IPS DF 6.9 (cell line): ENCODE results near the gene DCAF15.

Experiments
- DNase-seq: peaks from one replicate; pipeline ENCODE4 v3.0.0-alpha.2; 2013; ENCODE audit warnings: low read depth, low spot score
- H3K27ac ChIP-seq: one replicate; pipeline ENCODE4 v1.5.1; 2013; ENCODE audit warnings: low read length, control low read depth
- H3K27me3 ChIP-seq: 2 replicates; pipeline ENCODE4 v1.6.1; 2013; ENCODE audit warnings: mild to moderate bottlenecking, low read length; ENCODE audit not compliant: control insufficient read depth, insufficient read depth
- H3K36me3 ChIP-seq: 2 replicates; pipeline ENCODE4 v1.6.1; 2013; ENCODE audit warnings: low read length; ENCODE audit not compliant: control insufficient read depth, insufficient read depth
- H3K4me1 ChIP-seq: 2 replicates; pipeline ENCODE4 v1.6.1; 2013; ENCODE audit warnings: low read length; ENCODE audit not compliant: control insufficient read depth, insufficient read depth
- H3K4me3 ChIP-seq: 2 replicates; pipeline ENCODE4 v1.5.1; 2013; ENCODE audit warnings: mild to moderate bottlenecking, low read length
- H3K9me3 ChIP-seq: 2 replicates; pipeline ENCODE4 v1.6.1; 2013; ENCODE audit warnings: low read length, inconsistent platforms; ENCODE audit not compliant: control insufficient read depth, insufficient read depth
- WGBS: extraction: QIAGEN DNeasy Blood & Tissue Kit; methylation state at CpG from one replicate; pipeline ENCODE4 v1.1.7; 2013; ENCODE audit warnings: mixed read lengths, missing lambda C conversion rate; ENCODE audit not compliant: insufficient read length, insufficient coverage; 5-methylcytosine and 5-hydroxymethylcytosine counted together

Gene DCAF15

GRCh38 chr19:13976446-13976845 is 24.1 kb downstream of the DCAF15 start:
- no peaks in the 10 kb centered on the region; the same call in 1 of the 2 replicates for H3K36me3 ChIP-seq
- no peak for DNase-seq

GRCh38 chr19:13977803-13978202 is 25.5 kb downstream of the DCAF15 start:
- Histone ChIP-seq H3K36me3 (no peaks in the 10 kb centered on the region; the same call in 1 of the 2 replicates), H3K27me3 (no peaks in the 10 kb centered on the region), H3K27ac (no peak overlapping the region), H3K4me1 (peaks cover 7% of the 10 kb centered on the region), H3K9me3 (no peaks in the 10 kb centered on the region), H3K4me3 (no peak overlapping the region)
- DNase-seq, result no peak
- no CpG with 5 or more reads among the region's 12 CpGs for WGBS

More at GRCh38 chr19:13976446-13976845, 24.1 kb downstream of the DCAF15 start:
- no peaks in the 10 kb centered on the region for H3K9me3 ChIP-seq
- no CpG with 5 or more reads among the region's 12 CpGs for WGBS
- H3K4me3 ChIP-seq, result no peak overlapping the region
- no peaks in the 10 kb centered on the region for H3K27me3 ChIP-seq
- peaks cover 7% of the 10 kb centered on the region for H3K4me1 ChIP-seq
- no peak overlapping the region for H3K27ac ChIP-seq

GRCh38 chr19:13978351-13979243 is 26.3 kb downstream of the DCAF15 start:
- Histone ChIP-seq H3K4me3 (peak overlapping the region; percentile 34; the same call in 1 of the 2 replicates), H3K27me3 (no peaks in the 10 kb centered on the region), H3K36me3 (peaks cover 2% of the 10 kb centered on the region; the same call in 1 of the 2 replicates), H3K27ac (no peak overlapping the region), H3K9me3 (no peaks in the 10 kb centered on the region), H3K4me1 (peaks cover 10% of the 10 kb centered on the region)
- WGBS, result no CpG with 5 or more reads among the region's 74 CpGs
- DNase-seq, result peak; percentile 93

- Histone ChIP-seq H3K36me3 (peaks cover 2% of the 10 kb centered on the region; the same call in 1 of the 2 replicates), H3K9me3 (no peaks in the 10 kb centered on the region), H3K4me1 (peaks cover 14% of the 10 kb centered on the region), H3K4me3 (peak overlapping the region; percentile 34; the same call in 1 of the 2 replicates), H3K27me3 (no peaks in the 10 kb centered on the region), H3K27ac (no peak overlapping the region)
- DNase-seq, result no peak
- no CpG with 5 or more reads among the region's 12 CpGs for WGBS
Observed at GRCh38 chr19:13979244-13979615, 26.9 kb downstream of the DCAF15 start.

GRCh38 chr19:13979686-13980085 is 27.4 kb downstream of the DCAF15 start:
- H3K4me3 ChIP-seq, result no peak overlapping the region
- no peak for DNase-seq
- no peaks in the 10 kb centered on the region for H3K9me3 ChIP-seq
- H3K27ac ChIP-seq, result no peak overlapping the region
- H3K27me3 ChIP-seq, result no peaks in the 10 kb centered on the region
- WGBS, result no CpG with 5 or more reads among the region's 12 CpGs
- peaks cover 2% of the 10 kb centered on the region; the same call in 1 of the 2 replicates for H3K36me3 ChIP-seq
- peaks cover 12% of the 10 kb centered on the region for H3K4me1 ChIP-seq

GRCh38 chr19:13980340-13980739 is 28.0 kb downstream of the DCAF15 start:
- no peaks in the 10 kb centered on the region for H3K9me3 ChIP-seq
- no peak overlapping the region for H3K4me3 ChIP-seq
- H3K27me3 ChIP-seq, result no peaks in the 10 kb centered on the region
- peaks cover 12% of the 10 kb centered on the region for H3K4me1 ChIP-seq
- no peak overlapping the region for H3K27ac ChIP-seq
- H3K36me3 ChIP-seq, result peaks cover 2% of the 10 kb centered on the region; the same call in 1 of the 2 replicates
- no CpG with 5 or more reads among the region's 15 CpGs for WGBS
- DNase-seq, result no peak

GRCh38 chr19:13981021-13981420 is 28.7 kb downstream of the DCAF15 start:
- Histone ChIP-seq H3K4me1 (peaks cover 15% of the 10 kb centered on the region), H3K9me3 (no peaks in the 10 kb centered on the region), H3K36me3 (peaks cover 2% of the 10 kb centered on the region; the same call in 1 of the 2 replicates), H3K27me3 (no peaks in the 10 kb centered on the region), H3K27ac (no peak overlapping the region), H3K4me3 (no peak overlapping the region)
- WGBS, result no CpG with 5 or more reads among the region's 5 CpGs
- DNase-seq, result no peak

- H3K4me1 ChIP-seq, result peaks cover 18% of the 10 kb centered on the region
- no peak overlapping the region for H3K4me3 ChIP-seq
- DNase-seq, result no peak
- no CpG with 5 or more reads among the region's 9 CpGs for WGBS
- no peak overlapping the region for H3K27ac ChIP-seq
- H3K36me3 ChIP-seq, result peaks cover 2% of the 10 kb centered on the region; the same call in 1 of the 2 replicates
- H3K27me3 ChIP-seq, result no peaks in the 10 kb centered on the region
- no peaks in the 10 kb centered on the region for H3K9me3 ChIP-seq
Observed at GRCh38 chr19:13981467-13981866, 29.2 kb downstream of the DCAF15 start.

GRCh38 chr19:13981988-13982501 is 29.7 kb downstream of the DCAF15 start:
- Histone ChIP-seq H3K27ac (no peak overlapping the region), H3K4me3 (no peak overlapping the region), H3K36me3 (peaks cover 2% of the 10 kb centered on the region; the same call in 1 of the 2 replicates), H3K27me3 (no peaks in the 10 kb centered on the region), H3K9me3 (no peaks in the 10 kb centered on the region), H3K4me1 (peaks cover 22% of the 10 kb centered on the region)
- DNase-seq, result no peak
- no CpG with 5 or more reads among the region's 17 CpGs for WGBS

- Histone ChIP-seq H3K9me3 (no peaks in the 10 kb centered on the region), H3K27ac (no peak overlapping the region), H3K4me3 (no peak overlapping the region), H3K27me3 (no peaks in the 10 kb centered on the region), H3K4me1 (peaks cover 23% of the 10 kb centered on the region), H3K36me3 (peaks cover 2% of the 10 kb centered on the region; the same call in 1 of the 2 replicates)
- no peak for DNase-seq
- no CpG with 5 or more reads among the region's 9 CpGs for WGBS
Observed at GRCh38 chr19:13982773-13983172, 30.5 kb downstream of the DCAF15 start.
